GM18511 (cell line): ENCODE measurements around the gene TRIP11.
"Not testable (repeated sequence)": the region's sequence is repeated elsewhere in the genome, so short reads cannot be mapped to it uniquely, and the experiment has no call there.

Experiments used
- ATAC-seq: cut with Tn5 transposase; IDR thresholded peaks from one replicate; pipeline ENCODE4 v1.9.1; 2021; ENCODE audit warnings: mild to moderate bottlenecking, moderate library complexity; ENCODE audit not compliant: unreplicated experiment

Gene TRIP11

GRCh38 chr14:92039719-92040430, at the start of gene TRIP11:
TSS of gene TRIP11 (minus strand) at chr14:92040059. CDS start at chr14:92039685, 374 bp downstream.
- peak; percentile 97 for ATAC-seq

GRCh38 chr14:92088494-92088893, 48.6 kb upstream of the TRIP11 start:
- ATAC-seq = no peak

- ATAC-seq = no peak
Measured at GRCh38 chr14:92074555-92074954, 34.7 kb upstream of the TRIP11 start.

- no peak for ATAC-seq
Measured at GRCh38 chr14:92058006-92058917, 18.4 kb upstream of the TRIP11 start.

GRCh38 chr14:92049781-92050180, 9.9 kb upstream of the TRIP11 start:
- no peak for ATAC-seq

- ATAC-seq = not testable (repeated sequence)
Measured at GRCh38 chr14:92049221-92049620, 9.4 kb upstream of the TRIP11 start.

- not testable (repeated sequence) for ATAC-seq
Measured at GRCh38 chr14:92045904-92046303, 6.0 kb upstream of the TRIP11 start.

- ATAC-seq = not testable (repeated sequence)
Measured at GRCh38 chr14:92041766-92042165, 1.9 kb upstream of the TRIP11 start.

- no peak for ATAC-seq
Measured at GRCh38 chr14:92041203-92041602, 1.3 kb upstream of the TRIP11 start.

- ATAC-seq = peak; percentile 22
Measured at GRCh38 chr14:92040431-92041051, 682 bp upstream of the TRIP11 start.

GRCh38 chr14:92039063-92039718, 668 bp downstream of the TRIP11 start:
- ATAC-seq = peak; percentile 21

GRCh38 chr14:92037989-92038388, 1.9 kb downstream of the TRIP11 start:
- ATAC-seq = no peak

GRCh38 chr14:92035890-92036289, 4.0 kb downstream of the TRIP11 start:
- ATAC-seq = no peak

GRCh38 chr14:92033906-92034687, 5.8 kb downstream of the TRIP11 start:
- no peak for ATAC-seq

GRCh38 chr14:92033433-92033832, 6.4 kb downstream of the TRIP11 start:
- ATAC-seq = no peak

- ATAC-seq = no peak
Measured at GRCh38 chr14:92026548-92027190, 13.2 kb downstream of the TRIP11 start.

GRCh38 chr14:92022036-92022435, 17.8 kb downstream of the TRIP11 start:
- ATAC-seq = no peak

GRCh38 chr14:92021523-92021922, 18.3 kb downstream of the TRIP11 start:
- no peak for ATAC-seq

- ATAC-seq = no peak
Measured at GRCh38 chr14:92014040-92014439, 25.8 kb downstream of the TRIP11 start.
